Loucy (cell line): Measurements from ENCODE around the gene LRBA.

Experiments
- H2AFZ ChIP-seq: fragments of 200-600 bp; sonication (generic); 2 replicates; pipeline ENCODE4 v1.6.0; 2016; ENCODE audit warnings: antibody characterized with exemption, mild to moderate bottlenecking, low read length, moderate library complexity
- H3F3A ChIP-seq: fragments of 200-600 bp; 2 replicates; pipeline ENCODE4 v1.6.0; 2016; ENCODE audit warnings: antibody characterized with exemption, low read depth, mild to moderate bottlenecking
- H3K27me3 ChIP-seq: fragments of 200-600 bp; sonication (generic); 2 replicates; pipeline ENCODE4 v1.6.1; 2014; ENCODE audit warnings: low read length, mild to moderate bottlenecking; ENCODE audit not compliant: insufficient read depth, poor library complexity, severe bottlenecking
- H3K36me3 ChIP-seq: fragments of 200-600 bp; sonication (generic); 2 replicates; pipeline ENCODE4 v1.6.1; 2016; ENCODE audit warnings: low read length; ENCODE audit not compliant: insufficient read depth
- H3K4me1 ChIP-seq: fragments of 200-600 bp; sonication (generic); 2 replicates; pipeline ENCODE4 v1.5.1; 2014; ENCODE audit warnings: low read length, mild to moderate bottlenecking; ENCODE audit not compliant: insufficient read depth, poor library complexity, severe bottlenecking
- H3K4me2 ChIP-seq: fragments of 200-600 bp; sonication (generic); 2 replicates; pipeline ENCODE4 v1.6.0; 2014; ENCODE audit warnings: antibody characterized with exemption, low read length, low read depth, mild to moderate bottlenecking; ENCODE audit not compliant: poor library complexity, severe bottlenecking
- H3K4me3 ChIP-seq: fragments of 200-600 bp; sonication (generic); 2 replicates; pipeline ENCODE4 v1.5.1; 2014; ENCODE audit warnings: low read length, mild to moderate bottlenecking, mixed read lengths; ENCODE audit not compliant: poor library complexity, severe bottlenecking
- H3K79me2 ChIP-seq: fragments of 200-600 bp; sonication (generic); 2 replicates; pipeline ENCODE4 v1.6.1; 2014; ENCODE audit warnings: low read length; ENCODE audit not compliant: insufficient read depth
- H3K9ac ChIP-seq: fragments of 200-600 bp; sonication (generic); 2 replicates; pipeline ENCODE4 v1.6.0; 2014; ENCODE audit warnings: mild to moderate bottlenecking, low read depth, low read length, moderate library complexity; ENCODE audit not compliant: poor library complexity, severe bottlenecking
- H3K9me2 ChIP-seq: fragments of 200-600 bp; sonication (generic); replicated peaks from 2 replicates; pipeline ENCODE4 v1.6.1; 2016; ENCODE audit warnings: low read depth, low read length, mixed read lengths
- H3K9me3 ChIP-seq: fragments of 200-600 bp; sonication (generic); 2 replicates; pipeline ENCODE4 v1.6.1; 2014; ENCODE audit warnings: mild to moderate bottlenecking, antibody characterized with exemption, low read length, low read depth; ENCODE audit not compliant: insufficient read depth
- H4K20me1 ChIP-seq: fragments of 200-600 bp; sonication (generic); 2 replicates; pipeline ENCODE4 v1.6.0; 2014; ENCODE audit warnings: antibody characterized with exemption, low read length, mild to moderate bottlenecking; ENCODE audit not compliant: insufficient read depth, poor library complexity, severe bottlenecking
- CTCF ChIP-seq: fragments of 200-600 bp; sonication (generic); conservative IDR thresholded peaks from 2 replicates; pipeline ENCODE4 v1.5.1; 2014; ENCODE audit warnings: mild to moderate bottlenecking, antibody characterized with exemption, low read length
- EZH2phosphoT487 ChIP-seq: fragments of 200-600 bp; IDR thresholded peaks from 2 replicates; pipeline ENCODE4 v1.6.1; 2018; ENCODE audit warnings: antibody characterized with exemption, mild to moderate bottlenecking, moderate library complexity, borderline replicate concordance

LRBA gene

GRCh38 chr4:150974252-150974640 lies 40.8 kb downstream of the LRBA start:
- peaks cover 29% of the 10 kb centered on the region for H3K4me1 ChIP-seq
- no peaks in the 10 kb centered on the region for H3K36me3 ChIP-seq
- no peaks in the 10 kb centered on the region for H3K9me3 ChIP-seq
- H3K9ac ChIP-seq, result no peak overlapping the region
- peaks cover 16% of the 10 kb centered on the region for H4K20me1 ChIP-seq
- no peak overlapping the region for H3K4me3 ChIP-seq
- H3K4me2 ChIP-seq, result no peak overlapping the region
- peaks cover 86% of the 10 kb centered on the region for H3K79me2 ChIP-seq
- no peak overlapping the region for H2AFZ ChIP-seq
- H3F3A ChIP-seq, result no peaks in the 10 kb centered on the region
- no peaks in the 10 kb centered on the region for H3K27me3 ChIP-seq
- no peaks in the 10 kb centered on the region for H3K9me2 ChIP-seq
- TF ChIP-seq EZH2phosphoT487, result no peak
- no peak for TF ChIP-seq CTCF

- H3K36me3 ChIP-seq, result no peaks in the 10 kb centered on the region
- H3F3A ChIP-seq, result no peaks in the 10 kb centered on the region
- TF ChIP-seq CTCF (no peak), EZH2phosphoT487 (no peak)
- H4K20me1 ChIP-seq, result peaks cover 16% of the 10 kb centered on the region
- H2AFZ ChIP-seq, result no peak overlapping the region
- no peak overlapping the region for H3K4me2 ChIP-seq
- H3K9me3 ChIP-seq, result no peaks in the 10 kb centered on the region
- H3K9me2 ChIP-seq, result no peaks in the 10 kb centered on the region
- H3K27me3 ChIP-seq, result no peaks in the 10 kb centered on the region
- peaks cover 29% of the 10 kb centered on the region for H3K4me1 ChIP-seq
- no peak overlapping the region for H3K9ac ChIP-seq
- peaks cover 85% of the 10 kb centered on the region for H3K79me2 ChIP-seq
- H3K4me3 ChIP-seq, result no peak overlapping the region
These were observed 41.3 kb downstream of the LRBA start for GRCh38 chr4:150973626-150974251.

GRCh38 chr4:150972592-150972991 lies 42.5 kb downstream of the LRBA start:
- H3K9ac ChIP-seq, result peak overlapping the region; percentile 9
- H3K79me2 ChIP-seq, result peaks cover 84% of the 10 kb centered on the region
- no peaks in the 10 kb centered on the region for H3K27me3 ChIP-seq
- peak overlapping the region; percentile 50 for H3K4me2 ChIP-seq
- no peaks in the 10 kb centered on the region for H3K9me3 ChIP-seq
- no peak overlapping the region for H2AFZ ChIP-seq
- no peak overlapping the region for H3K4me3 ChIP-seq
- peaks cover 29% of the 10 kb centered on the region for H3K4me1 ChIP-seq
- no peaks in the 10 kb centered on the region for H3F3A ChIP-seq
- H3K36me3 ChIP-seq, result no peaks in the 10 kb centered on the region
- no peaks in the 10 kb centered on the region for H3K9me2 ChIP-seq
- H4K20me1 ChIP-seq, result peaks cover 16% of the 10 kb centered on the region
- TF ChIP-seq EZH2phosphoT487 (no peak), CTCF (no peak)
